SK-N-DZ (cell line): ENCODE data around the gene SPINK6. TPM values are rescaled to one million over a fixed set of nuclear protein-coding genes. Genes with fewer than 3 reads are reported as not detected.

Experiments
- DNase-seq: peaks from one replicate; pipeline ENCODE4 v3.0.0-alpha.2; 2015; ENCODE audit warnings: low spot score
- polyA plus RNA-seq, 2 experiments: library from polyadenylated mRNA; depleted of rRNA; stranded (reverse); fragments of >200 nt; gene quantifications; 2 replicates each; pipeline ENCODE4 v1.2.3, GENCODE V29; 2014

The SPINK6 gene, protein sequence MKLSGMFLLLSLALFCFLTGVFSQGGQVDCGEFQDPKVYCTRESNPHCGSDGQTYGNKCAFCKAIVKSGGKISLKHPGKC
- not detected in 2 replicates for polyA plus RNA-seq (2014; cell fraction: cytosol; rRNA removed)
- not detected in 2 replicates for polyA plus RNA-seq (2014; cell fraction: nucleus; rRNA removed)

DNA sequence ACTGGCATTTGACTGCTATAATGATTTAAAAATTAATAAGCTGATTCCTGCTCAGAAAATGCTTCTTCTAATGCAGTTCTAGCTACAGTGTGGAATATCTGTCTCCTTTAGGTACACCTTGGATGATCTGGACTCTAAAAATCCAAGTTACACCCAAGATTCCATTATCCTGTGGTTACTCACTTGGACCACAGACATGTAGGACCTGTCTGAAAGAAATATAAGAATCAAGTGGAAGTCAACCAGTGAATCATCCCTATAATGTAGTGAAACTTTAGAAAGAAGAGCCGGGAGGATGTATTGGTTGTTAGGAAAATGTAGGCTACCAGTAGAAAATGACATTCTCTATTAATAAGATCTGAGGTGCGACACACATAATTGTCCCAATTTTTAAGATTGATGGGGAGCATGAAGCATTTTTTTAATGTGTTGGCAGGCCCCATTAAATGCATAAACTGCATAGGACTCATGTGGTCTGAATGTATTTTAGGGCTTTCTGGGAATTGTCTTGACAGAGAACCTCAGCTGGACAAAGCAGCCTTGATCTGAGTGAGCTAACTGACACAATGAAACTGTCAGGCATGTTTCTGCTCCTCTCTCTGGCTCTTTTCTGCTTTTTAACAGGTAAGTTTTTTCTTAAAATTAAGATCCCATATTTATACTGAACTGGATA lies at the start of gene SPINK6:
SPINK6 (plus strand) TSS at position 512 of the 673 bp plus-strand sequence; CDS start at position 567, 55 bp downstream.
- DNase-seq: no peak

DNA sequence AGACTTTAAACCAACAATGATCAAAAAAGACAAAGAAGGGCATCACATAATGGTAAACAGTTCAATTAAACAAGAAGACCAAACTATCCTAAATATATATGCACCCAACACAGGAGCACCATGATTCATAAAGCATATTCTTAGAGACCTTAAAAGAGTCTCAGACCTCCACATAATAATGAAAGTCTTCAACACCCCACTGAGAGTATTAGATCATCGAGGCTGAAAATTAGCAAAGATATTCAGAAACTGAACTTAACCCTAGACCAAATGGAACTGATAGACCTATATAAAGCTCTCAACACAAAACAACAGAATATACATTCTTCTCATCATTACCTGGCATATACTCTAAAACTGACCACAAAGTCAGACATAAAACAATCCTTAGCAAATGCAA lies 46.2 kb upstream of the SPINK6 start:
- DNase-seq: no peak

DNA sequence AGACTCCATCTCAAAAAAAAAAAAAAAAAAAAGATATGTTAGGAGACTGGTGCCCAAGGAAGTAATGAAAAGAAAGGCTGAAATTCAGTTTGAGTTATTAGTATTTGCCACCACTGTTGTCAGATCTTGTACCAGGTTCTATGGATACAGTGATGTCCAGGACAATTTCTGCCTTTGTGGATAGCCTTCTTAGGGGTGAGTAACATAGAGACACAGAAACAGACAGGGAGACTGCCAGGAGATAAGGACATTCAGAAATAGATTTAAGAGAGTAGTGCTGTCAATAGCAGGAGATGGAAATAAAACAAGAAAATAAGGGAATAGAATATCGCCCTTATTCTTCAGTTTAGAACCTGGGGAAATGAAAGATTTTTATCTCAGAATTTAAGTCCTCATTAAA lies 40.8 kb upstream of the SPINK6 start:
- no peak for DNase-seq

DNA sequence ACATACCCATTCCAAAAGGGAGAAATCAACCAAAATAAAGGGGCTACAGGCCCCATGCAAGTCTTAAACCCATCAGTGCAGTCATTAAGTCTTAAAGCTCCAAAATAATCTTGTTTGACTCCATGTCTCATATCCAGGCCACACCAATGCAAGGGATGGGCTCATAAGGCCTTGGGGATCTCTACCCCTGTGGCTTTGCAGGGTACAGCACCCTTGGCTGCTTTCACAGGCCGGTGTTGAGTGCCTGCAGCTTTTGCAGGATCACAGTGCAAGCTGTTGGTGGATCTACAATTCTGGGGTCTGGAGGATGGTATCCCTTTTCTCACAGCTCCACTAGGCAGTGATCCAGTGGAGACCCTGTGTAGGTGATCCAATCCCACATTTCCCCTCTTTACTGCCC lies 39.5 kb upstream of the SPINK6 start:
- no peak for DNase-seq

DNA sequence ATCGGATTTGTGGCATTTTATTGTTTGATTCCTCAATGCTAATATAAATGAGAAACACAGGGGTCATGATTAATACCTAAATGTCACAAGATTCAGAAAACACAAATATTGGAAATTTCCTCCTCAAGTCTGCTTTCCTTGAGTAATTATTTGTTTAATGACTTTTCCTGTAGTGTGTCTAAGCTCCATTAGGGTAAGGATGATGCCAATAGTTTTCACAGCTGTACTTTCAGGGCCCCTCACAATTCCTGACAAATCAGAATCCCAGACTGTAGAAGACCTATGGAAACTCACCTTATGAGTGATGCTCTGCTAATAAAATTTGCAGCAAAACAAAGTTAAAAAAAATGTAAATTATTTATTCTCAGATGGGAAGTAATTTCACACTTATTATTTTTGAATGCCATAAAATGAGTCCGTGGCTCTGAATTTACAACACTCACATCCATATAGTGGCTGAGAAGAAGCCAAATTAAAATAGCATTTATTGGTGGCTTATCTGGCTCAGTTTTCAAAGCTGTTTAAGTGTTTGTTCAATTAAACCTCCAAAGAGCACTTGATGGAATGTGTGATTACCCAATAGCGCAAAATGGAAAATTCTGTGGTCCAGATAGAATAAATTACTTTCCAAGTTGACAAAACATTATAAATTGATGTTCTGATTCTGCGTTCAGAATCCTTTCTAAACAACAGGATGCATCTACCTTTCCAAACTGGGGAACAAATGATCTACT lies 36.1 kb upstream of the SPINK6 start:
- DNase-seq: no peak

DNA sequence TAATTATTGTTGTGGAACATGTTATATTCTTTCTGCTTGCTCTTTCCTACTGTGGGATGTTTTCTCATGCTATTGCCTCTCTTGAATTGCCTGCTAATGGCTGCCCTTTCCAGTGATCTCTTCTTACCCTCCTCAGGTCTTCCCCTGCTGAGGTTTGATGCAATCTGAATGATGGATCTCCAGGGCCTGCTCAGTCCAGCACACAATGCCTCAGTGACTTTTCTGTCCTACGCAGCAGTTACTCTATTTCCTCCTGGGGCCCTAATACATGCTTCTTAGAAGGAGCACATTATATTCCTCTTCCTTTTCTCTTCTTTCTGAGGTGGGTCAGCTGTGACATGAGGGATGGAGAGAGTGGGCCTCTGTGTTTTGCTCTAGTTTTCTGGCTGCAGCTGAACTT lies 34.6 kb upstream of the SPINK6 start, which contains the start of gene SPINK14:
SPINK14 (plus strand) TSS at position 301 of the 400 bp plus-strand sequence. CDS start 1,187 bp downstream, outside the sequence.
- DNase-seq: no peak

DNA sequence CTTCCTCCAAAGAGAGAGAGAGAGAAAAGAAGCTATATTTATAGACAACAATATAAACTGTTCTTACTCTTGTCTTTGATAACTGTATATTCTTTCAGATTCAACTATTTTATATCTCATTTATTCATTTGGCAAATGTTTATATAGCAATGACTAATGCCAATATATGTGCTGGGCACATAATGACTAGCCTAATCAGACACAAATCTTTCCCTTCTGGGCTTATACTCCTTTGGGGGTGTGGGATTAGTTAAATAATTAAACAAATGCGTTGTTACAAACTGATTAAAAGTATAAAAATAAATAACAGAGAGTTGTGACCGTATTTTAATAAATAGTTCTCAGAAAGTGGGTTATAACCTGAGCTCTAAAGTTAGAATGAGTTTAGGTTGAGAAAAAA lies 30.5 kb upstream of the SPINK6 start:
- no peak for DNase-seq

DNA sequence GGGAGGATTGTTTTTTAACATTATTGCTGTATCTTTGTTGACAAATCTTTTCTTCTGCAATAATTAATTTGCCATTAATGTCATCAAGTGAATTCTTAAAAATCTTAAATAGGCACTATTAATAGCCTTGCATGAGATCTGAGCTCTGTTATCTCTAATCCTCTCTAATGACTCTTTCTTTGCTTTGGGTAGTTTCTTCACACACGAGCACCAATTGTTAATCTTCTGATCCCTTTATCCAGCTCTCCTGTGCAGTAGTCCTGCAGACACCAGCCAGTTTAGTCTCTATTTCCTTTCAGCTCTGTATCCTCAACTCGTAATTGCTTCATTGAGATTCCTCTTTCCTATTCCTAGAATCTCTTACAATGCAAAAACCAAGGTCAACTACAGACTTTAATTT lies 26.4 kb upstream of the SPINK6 start:
- DNase-seq: no peak

DNA sequence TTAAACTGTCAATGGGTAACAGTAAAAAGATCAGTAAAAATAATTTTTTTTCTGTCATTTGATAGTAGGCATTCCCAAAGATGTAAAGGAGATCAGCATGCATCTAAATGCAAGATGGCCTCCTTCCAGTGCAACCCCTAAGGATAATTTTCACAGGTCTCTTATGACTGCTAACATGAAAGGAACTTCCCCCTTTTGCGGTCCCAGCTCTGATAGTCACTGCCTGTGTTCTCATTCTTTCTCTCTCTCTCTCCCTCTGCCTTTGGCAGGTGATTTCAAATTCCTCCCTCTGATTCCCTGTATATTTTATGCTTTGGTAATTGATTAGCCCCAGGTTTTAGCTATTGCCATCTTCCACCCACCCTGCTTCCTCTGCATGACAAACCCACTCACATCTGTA lies 25.6 kb upstream of the SPINK6 start:
- DNase-seq: no peak

DNA sequence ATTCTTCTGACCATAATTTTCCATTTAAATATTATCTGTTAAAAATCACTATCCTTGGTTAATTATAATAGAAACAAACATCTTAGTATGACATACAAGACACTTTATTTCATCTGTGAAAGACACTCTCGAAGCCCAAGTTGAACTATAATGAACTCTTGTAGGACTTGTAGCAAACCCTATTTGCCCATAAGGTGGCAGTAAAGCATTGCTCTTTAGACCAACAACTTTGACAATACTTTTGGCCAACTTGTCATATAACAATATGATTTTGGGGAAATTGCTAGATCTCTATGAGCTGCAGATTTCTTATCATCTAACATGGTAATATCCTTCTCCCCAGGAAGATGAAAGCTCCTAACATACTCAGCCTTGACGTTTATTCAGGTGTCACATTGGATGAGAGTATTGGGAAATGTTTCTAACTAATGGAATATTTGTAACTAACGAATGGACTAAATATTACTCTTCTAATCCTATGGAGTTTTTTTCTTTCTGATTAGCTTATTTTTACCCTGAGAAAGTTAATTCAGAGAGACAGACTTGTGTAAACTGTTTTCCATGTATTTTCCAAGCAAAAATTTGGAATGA lies 23.5 kb upstream of the SPINK6 start:
- peak; percentile 58 for DNase-seq

DNA sequence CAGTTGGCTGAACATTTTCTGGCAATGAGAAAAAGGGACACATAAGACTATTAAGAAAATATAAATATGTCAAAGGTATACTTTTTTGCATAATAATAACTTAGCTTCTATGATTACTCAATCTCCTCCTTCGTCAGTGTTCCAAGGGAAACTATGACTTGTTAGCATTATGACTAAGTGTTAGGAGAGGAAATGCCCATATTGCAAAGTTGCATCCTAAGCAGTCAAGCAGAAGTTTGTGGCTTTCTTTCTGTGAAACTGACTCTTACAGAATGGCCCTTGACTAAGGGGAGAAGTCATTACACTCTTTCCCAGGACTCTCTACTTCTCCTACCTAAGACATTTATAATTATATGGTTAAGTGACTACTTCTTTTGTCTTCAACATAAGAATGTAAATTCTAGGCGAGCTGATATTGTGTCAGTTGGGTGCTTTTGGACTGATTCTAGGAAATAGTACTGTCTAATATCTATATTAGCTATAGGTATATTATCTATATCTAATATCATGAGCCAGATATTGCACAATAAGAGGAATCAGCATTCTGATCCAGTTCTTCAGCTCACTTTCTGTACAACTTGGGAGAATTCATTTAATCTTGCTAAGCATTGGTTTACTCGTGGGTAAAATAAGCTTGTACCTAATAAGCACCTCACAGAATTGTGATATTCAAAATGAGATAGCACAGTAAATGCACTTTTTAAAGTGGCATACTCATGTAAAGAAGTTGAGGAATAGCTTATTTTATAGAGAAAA lies 16.4 kb upstream of the SPINK6 start:
- DNase-seq: no peak

DNA sequence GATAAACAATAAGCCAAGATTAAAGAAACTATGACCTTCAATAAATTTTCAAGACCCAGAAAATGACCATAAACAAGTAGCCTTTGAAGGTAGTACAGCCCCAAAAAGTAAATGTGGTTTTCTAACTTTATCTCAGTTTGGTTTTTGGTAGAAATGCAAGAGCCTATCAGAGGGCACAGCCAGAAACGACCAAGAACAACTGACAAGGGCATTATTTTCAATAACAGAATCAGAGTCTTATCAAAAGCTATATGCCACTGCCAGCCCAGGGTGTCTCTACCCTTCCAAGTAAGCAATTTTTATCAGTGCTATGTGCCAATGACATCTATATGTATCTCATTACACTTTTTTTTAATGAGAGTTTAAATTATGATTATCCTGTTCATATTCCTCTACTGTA lies 11.8 kb upstream of the SPINK6 start:
- DNase-seq: no peak

DNA sequence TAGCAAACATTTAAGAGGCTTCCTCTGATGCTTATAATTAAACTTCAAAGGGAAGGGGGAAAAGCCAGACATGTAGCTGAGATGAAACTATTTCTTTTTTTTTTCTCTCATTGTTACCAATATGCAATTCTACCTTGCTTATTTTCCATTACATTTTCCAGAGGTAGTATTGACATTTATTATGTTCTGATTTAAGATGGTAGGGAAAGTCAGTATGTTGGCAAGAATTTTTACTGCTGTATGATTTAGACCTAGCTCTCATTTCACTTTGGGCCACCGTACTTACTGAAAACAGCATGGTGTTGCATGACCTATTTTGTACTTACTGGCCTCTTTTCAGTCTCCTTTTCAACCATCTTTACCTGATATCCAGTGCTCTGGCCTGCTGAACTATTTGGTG lies 9.6 kb upstream of the SPINK6 start:
- no peak for DNase-seq

DNA sequence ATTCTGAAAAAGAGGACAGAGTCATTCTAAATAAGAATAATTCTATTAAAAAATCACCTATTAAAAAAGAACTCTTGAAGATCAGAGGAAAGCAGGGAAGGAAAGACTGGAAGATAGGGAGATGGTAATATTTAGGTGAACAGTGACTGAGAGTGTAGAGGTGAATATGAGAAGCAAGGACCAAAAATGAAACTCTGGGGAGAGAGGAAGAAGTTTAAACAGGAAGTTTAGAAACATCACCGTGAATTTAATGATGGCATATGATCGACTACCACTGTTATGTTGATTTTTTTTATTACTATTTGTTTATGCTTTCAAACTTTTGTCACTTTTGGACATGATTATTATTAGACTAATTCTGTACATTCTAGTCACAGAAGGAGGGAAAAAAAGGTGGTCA lies 1.7 kb upstream of the SPINK6 start:
- DNase-seq: no peak

DNA sequence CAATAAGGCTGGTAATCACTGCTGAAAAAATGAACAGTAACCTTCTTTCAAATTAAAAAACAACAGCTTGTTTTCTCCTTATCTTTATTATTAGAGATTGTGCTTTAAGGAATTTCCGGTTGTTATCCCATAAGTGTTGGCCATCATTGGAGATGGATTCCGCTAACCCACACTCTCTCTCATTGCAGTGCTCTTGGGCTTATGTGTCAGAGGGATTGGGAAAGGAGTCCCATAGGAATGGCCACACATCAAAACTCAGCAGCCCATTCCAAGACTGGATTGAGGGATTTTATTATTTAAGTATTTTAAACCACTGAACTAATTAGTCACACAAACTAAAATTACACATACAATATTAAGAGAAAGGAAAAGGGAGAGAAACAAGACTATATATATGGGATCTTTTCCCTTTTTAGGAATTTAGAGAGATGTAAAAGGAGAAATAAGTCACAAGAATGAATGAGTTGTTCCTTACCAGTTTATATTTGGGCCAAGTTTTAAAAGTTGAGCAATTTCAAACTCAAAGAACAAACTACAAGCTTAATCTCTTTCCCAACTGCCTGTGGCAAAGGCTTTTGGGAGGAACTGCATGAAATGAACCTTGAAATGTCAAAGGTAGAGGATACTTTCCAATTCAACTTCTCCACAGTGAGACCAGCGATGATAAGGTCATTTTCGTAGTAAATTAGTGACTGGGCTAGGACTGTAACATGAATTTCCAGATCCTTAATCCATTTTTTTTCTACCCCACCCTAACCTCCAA lies 2.4 kb downstream of the SPINK6 start:
- DNase-seq: no peak

DNA sequence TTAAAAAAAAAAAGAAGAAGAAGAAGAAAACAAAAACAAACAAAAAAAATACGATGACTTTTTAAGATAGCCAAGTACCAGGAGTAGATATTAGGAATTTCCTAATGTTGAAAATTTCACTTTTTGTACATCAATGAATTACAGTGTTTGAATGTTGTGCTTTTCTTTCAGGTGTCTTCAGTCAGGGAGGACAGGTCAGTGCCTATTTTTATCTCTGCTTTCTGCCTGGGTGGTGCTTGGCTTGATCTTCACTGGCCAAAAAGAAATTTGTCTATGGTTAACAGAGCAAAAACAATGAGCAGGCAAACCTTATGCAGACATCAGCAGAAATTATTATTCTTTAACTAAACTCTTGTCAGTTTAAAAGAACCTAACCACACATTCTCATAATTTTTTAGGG lies 3.0 kb downstream of the SPINK6 start:
- DNase-seq: no peak

DNA sequence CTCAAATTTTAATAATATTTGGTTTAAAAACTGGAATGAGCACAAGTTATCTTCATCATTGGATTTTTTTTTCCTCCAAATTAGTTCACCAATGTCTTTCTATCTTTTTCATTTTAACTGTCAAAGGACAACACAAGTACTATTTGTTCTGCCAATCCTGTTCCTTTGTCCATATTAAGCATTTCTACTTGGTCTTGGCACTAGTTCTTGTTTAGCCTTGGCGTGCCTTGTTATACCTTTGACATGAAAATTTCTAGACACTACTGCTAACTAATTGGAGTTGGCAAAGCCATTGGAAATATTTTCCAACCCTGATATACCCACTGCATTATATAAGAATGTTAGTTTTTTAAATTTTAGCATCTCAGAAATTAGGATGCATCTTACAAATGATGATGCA lies 3.8 kb downstream of the SPINK6 start:
- DNase-seq: no peak

DNA sequence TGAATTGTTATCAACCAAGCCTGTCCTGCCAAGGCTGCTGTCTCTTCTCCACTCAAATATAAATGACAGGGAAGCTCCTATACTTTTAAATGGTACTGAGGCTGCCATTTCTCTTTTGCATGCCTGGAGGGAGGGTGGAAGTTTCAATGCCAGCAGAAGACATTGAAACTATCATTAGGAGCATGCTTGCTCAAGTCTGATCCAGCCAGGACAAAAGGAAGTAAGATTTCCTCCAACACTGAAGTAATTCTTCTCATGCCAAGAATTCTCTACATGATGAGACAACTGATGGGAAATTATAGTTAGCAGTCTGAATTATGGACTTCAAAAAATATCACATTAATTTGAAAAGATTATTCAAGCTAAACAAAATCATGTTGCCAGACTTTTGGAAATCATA lies 5.4 kb downstream of the SPINK6 start:
- no peak for DNase-seq

DNA sequence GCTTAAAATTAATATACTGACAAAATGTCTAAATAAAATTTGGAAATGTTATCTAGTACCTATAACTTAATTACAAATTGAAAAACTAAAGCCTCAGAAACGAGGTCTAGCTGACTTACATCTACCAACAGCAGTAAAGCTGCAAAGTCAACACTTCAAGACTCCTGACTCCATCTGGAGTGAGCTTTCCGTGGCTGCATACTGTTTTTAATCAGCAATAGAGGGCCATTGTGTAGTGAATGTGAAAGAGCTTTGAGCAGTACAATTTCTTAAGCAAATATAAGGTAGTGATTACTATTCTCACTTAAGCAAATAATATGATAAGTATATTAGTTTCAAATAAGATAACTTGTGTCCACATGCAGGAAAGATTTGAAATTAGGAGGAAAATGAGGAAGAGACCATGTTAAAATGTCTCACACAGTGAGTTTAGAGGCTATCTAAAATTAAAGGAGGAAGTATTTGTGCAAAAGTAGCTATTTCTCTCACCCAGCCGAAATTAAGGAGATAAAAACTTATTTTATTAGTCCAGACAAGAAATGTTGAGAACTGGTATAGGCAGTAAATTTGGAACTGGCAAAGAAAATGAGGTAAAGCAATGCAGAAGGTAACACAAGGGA lies 6.4 kb downstream of the SPINK6 start:
- DNase-seq: no peak

DNA sequence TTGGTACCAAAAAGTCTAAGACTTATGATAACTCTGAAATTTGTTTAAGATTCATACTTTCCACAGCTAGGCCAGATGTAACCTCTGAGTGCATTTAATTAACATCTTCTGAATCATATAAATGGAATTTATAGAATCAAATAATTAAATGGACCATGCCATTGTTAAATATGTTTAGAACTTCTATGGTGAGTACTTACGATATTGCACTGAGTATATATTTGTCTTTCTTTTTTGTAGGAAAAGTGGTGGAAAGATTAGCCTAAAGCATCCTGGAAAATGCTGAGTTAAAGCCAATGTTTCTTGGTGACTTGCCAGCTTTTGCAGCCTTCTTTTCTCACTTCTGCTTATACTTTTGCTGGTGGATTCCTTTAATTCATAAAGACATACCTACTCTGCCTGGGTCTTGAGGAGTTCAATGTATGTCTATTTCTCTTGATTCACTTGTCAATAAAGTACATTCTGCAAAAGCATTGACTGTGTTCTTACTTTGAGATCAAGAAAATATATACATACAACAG lies 11.9 kb downstream of the SPINK6 start:
- DNase-seq: no peak
